NCI-H146 treated with DMSO at 0.1 percent for 48 hours (cell line): Measurements from ENCODE around the gene DCLK1.
"Not testable (repeated sequence)": the region's sequence is repeated elsewhere in the genome, so short reads cannot be mapped to it uniquely, and the experiment has no call there.

Experiments used
- DNase-seq: peaks from one replicate; lab custom pipeline; 2025; ENCODE audit not compliant: unreplicated experiment; lab: John Stamatoyannopoulos, UW

The DCLK1 gene

GRCh38 chr13:36132376-36132775 is 1.2 kb upstream of the DCLK1 start:
- DNase-seq, result no peak

DNA sequence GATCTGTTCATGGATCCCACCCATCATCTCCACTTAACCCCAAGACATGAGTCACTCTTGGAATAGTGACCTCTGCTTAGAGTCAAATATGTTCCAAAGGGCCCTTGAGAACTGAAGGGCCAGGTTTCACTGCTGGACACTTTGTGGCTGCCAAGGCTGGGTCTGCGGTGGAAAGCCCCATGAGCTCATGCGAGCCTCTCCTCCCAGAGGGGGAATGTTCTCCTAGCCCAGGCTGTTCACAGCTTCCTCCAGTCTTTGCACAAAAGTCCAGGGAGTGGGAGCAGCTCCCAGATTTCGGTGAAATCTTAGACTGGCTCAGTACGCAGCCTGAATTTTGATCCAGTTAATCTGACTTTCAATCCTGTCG is 732 bp upstream of the DCLK1 start:
- no peak for DNase-seq

GRCh38 chr13:36130552-36131221 is 495 bp downstream of the DCLK1 start:
- DNase-seq, result peak; percentile 48

DNA sequence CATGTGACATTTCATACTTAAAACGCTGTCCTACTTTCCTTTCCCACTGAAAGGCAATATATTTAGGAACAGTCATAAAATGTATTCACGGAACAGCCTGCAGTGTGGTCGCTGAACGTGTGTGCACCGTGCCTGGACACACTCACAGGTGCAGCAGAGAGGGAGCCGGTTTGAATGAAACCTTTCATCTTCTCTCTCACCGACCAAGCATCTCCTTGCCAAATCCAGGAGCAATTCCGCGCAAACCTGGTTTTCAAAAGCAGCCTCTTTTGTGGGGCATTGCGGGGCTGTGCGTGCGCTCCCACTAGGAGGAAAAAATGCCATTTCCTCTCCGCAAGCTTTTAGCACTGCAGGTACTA is 1.0 kb downstream of the DCLK1 start:
- no peak for DNase-seq

- no peak for DNase-seq
Measured at GRCh38 chr13:36129539-36129938, 1.6 kb downstream of the DCLK1 start.

DNA sequence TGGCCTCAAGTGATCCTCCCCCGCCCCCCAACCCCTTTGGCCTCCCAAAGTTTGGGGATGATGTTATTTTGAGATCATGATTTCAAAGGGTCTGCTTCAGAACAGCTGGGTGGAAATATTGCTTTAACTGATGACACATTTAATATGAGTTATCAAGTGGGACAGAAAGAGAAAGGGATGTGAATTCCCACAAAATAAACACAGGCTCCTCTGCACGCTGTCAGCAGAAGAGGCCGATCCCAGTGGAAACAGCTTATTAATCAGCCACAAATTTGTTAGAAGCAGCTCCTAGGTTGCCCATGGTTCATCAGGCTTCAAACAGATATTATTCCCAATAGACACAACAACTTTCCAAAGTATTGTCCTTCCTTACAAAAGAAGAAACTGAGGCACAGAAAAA is 4.7 kb downstream of the DCLK1 start:
- no peak for DNase-seq

GRCh38 chr13:36125841-36126240 is 5.3 kb downstream of the DCLK1 start:
- no peak for DNase-seq

- no peak for DNase-seq
Measured at GRCh38 chr13:36124236-36124822, 6.9 kb downstream of the DCLK1 start.

DNA sequence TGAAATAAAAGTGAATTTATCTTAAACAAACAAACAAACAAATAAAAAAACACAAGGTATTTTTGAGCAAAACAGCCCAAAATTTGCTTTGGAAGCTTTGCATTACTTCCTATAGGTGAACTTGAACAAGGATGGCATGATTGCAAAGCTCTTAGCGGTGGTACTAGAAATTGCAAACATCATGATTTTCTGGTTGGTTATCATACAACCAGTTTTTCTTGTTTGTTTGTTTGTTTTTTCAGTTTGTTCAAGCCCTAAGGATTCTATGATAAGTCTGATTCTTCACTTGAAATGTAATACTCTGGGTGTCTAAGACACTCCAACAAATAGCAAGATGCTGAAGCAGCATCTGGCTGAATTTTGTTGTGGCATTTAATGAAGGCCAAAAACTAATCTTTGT is 15.9 kb downstream of the DCLK1 start:
- no peak for DNase-seq

DNA sequence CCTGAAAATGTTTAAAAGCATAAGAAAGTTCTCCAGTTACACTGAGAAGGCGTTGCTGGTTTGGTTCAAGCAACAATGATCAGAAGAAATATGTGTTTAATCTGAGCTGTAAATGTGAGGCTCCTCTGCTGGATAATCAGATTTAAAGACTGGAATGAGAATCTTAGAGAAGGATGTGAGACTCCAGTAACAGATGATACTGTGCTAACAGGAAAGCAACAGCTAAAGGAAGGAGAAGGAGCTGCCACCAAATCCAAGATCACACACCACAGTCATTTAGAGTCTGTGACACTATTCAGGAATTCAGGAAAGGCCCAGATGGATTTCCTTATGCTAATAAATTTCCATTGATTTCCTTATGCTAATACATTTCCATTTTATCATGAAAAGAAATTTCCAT is 16.9 kb downstream of the DCLK1 start:
- DNase-seq, result no peak

DNA sequence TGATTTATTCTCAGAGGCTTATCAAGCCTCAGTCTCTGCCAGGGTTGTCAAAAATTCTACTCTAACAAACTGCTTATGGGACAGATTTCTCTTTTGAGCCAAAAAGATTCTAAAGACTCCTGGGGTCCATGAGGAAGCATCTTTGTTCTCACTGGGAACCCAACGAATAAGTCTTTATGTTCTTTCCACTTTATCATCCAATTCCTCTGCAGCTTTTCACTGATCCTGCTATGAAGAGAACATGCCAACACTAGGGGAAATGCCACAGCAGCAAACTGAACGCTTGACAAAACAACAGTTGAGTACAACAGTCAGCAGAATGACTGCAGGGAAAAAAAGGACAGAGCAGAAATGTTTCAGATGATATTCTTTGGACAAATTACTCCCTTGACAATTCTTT is 22.2 kb downstream of the DCLK1 start:
- no peak for DNase-seq

GRCh38 chr13:36108342-36108741 is 22.8 kb downstream of the DCLK1 start:
- peak; percentile 87 for DNase-seq

- no peak for DNase-seq
Measured at GRCh38 chr13:36107521-36107920, 23.7 kb downstream of the DCLK1 start.

GRCh38 chr13:36105726-36106125 is 25.5 kb downstream of the DCLK1 start:
- no peak for DNase-seq

DNA sequence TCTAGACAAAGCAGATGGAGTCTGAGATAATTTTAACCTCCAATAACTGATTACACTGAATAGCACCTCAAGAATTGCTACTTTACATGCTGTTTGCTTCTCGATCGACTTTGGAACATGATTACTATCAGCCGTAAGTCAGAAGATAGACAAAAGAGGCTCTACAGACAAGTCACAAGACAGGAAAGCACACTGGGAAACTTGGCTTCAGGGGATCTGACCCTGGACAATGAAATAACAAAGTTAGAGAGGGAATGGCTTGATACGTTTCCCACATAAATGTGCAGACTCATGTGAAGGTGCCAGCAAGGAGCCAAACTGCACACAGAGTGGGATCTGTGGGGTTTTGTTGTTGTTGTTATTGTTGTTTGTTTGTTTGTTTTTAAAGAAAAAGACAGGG is 28.5 kb downstream of the DCLK1 start:
- DNase-seq, result no peak

- not testable (repeated sequence) for DNase-seq
Measured at GRCh38 chr13:36101907-36102306, 29.3 kb downstream of the DCLK1 start.

DNA sequence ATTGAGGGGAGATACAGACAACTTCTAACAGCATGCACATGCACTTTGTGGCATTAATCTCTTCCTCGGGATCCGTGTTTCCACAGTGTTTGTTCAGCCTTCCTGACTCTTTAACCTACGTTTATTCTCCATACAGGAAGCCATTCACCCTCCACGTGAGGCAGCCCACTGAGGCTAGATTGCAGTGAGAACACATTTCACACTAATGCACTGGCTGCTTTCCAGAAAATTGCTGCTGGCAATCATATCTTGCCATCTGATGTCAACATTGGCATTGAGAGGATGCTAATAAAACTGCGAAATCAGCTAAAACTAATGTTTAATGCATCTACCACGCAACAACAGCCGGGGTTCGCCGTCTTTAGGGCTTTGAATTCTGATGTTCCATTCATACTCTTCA is 30.0 kb downstream of the DCLK1 start:
- DNase-seq, result no peak

GRCh38 chr13:36098080-36098479 is 33.1 kb downstream of the DCLK1 start:
- DNase-seq, result no peak

DNA sequence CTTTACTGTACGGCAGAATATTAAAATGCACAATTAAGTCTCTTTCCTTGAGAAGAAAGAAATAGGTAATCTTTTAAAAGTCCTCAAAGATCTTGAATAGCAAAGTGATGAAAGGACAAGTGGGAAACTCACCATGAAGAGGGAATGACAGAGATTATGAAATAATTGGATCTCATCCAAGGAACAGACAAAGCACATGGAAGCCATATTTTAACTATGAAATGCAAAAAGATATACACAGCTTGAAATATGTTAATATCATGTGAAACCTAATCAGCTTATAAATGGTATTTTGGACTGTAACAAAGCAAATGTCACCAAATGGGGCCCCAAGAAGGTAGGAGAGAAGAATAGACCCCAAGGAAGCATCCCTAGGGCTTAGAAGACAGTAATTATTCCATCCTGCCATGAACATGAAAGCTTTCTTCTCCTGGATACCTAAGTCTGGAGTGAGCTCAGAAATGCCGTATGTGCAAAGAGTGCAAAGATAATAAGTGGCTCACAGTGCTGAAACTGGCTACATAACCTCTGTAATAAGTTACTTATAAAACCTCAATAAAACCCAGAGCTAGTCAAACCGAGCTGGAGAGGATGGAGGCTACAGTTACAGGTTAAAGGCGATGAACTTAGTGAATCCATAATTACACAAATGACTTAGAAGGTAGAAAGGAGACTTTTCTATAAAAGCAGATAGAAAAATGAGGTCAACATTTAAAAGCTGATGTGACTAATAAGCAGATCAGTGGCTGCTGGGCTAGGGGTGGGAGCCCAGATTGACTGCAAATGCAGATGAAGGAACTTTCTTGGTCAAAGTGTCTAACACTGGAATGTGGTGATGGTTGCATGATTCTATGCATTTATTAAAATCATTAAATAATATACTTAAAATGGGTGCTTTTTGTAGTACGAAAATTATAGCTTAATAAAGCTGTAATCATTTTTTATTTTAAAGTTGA is 34.4 kb downstream of the DCLK1 start:
- no peak for DNase-seq

GRCh38 chr13:36094478-36094877 is 36.7 kb downstream of the DCLK1 start:
- no peak for DNase-seq

GRCh38 chr13:36090592-36090991 is 40.6 kb downstream of the DCLK1 start:
- DNase-seq, result no peak

DNA sequence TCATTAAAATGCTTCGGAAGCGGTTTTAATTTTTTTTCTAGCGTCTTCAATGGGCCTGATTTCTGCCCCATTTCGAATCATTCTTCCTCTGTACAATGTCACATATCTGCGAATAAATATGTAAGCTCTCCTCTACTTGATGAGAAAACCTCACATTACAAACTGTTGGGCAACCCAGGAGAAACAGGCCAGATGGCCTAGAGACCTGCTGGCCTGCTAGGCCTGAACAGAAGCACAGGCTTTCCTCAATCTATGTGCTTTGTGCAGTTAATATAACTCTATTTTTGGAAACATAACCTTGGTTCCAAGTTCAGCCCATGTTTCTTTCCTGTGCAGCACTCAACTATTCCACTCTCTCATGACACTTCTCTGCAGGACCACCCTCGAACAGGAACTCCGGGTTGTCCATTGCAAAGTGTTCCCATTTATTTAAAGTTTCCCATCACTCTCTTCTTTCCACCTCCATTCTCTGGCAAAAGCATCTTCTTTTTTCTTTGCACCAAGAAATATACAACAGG is 42.0 kb downstream of the DCLK1 start:
- no peak for DNase-seq
